Natural killer cell (primary cell): ENCODE results near the gene RTP2. TPM values are rescaled to one million over a fixed set of nuclear protein-coding genes. Genes with fewer than 3 reads are reported as not detected.

Experiments used
- ATAC-seq, 3 donors: fragments of 150-1000 bp in 2 of 3; fragments of 200-7000 bp in 1 of 3; cut with Tn5 transposase; 1 replicate in 1 of 3; 2 replicates in 2 of 3; pipeline ENCODE4 v1.10.0; 2021; ENCODE audit warnings: mild to moderate bottlenecking in 2 of 3, moderate library complexity in 2 of 3
- DNase-seq, 2 donors: peaks; one replicate each; pipeline versions ENCODE4 v3.0.0 to v3.0.0-alpha.2; 2013 to 2021; ENCODE audit warnings: mixed read lengths in 1 of 2
- H3K27ac ChIP-seq: one replicate; pipeline ENCODE4 v1.5.1; 2013; ENCODE audit warnings: mild to moderate bottlenecking, low read length
- H3K27me3 ChIP-seq: one replicate; pipeline ENCODE4 v1.6.1; 2013; ENCODE audit warnings: low read length; ENCODE audit not compliant: control insufficient read depth, insufficient read depth
- H3K36me3 ChIP-seq: one replicate; pipeline ENCODE4 v1.6.1; 2013; ENCODE audit warnings: low read length; ENCODE audit not compliant: control insufficient read depth, insufficient read depth
- H3K4me1 ChIP-seq: one replicate; pipeline ENCODE4 v1.6.1; 2013; ENCODE audit warnings: low read length; ENCODE audit not compliant: control insufficient read depth, insufficient read depth
- H3K4me3 ChIP-seq: one replicate; pipeline ENCODE4 v1.5.1; 2013; ENCODE audit warnings: low read length
- H3K9me3 ChIP-seq: one replicate; pipeline ENCODE4 v1.6.1; 2013; ENCODE audit warnings: low read length; ENCODE audit not compliant: control insufficient read depth, insufficient read depth
- H3K27ac Mint-ChIP-seq, 2 donors: one replicate each; pipeline ENCODE4 v1.8.0; 2022; ENCODE audit warnings: mild to moderate bottlenecking in 2 of 2, mixed read lengths in 2 of 2, moderate library complexity in 1 of 2
- H3K27me3 Mint-ChIP-seq, 2 donors: one replicate each; pipeline ENCODE4 v1.8.0; 2022; ENCODE audit warnings: low read depth in 2 of 2, mixed read lengths in 2 of 2
- H3K36me3 Mint-ChIP-seq: one replicate; pipeline ENCODE4 v1.8.0; 2022; ENCODE audit warnings: mixed read lengths
- H3K4me1 Mint-ChIP-seq, 2 donors: one replicate each; pipeline ENCODE4 v1.8.0; 2022; ENCODE audit warnings: mixed read lengths in 2 of 2
- H3K4me3 Mint-ChIP-seq: one replicate; pipeline ENCODE4 v1.8.0; 2022; ENCODE audit warnings: mild to moderate bottlenecking, moderate library complexity, mixed read lengths
- H3K9me3 Mint-ChIP-seq, 2 donors: one replicate each; pipeline ENCODE4 v1.8.0; 2022; ENCODE audit warnings: mixed read lengths in 2 of 2
- CTCF ChIP-seq: fragments of 200-600 bp; IDR thresholded peaks from one replicate; pipeline ENCODE4 v1.8.0; 2022; ENCODE audit warnings: antibody characterized with exemption
- WGBS: methylation state at CpG from one replicate; pipeline ENCODE4 v1.1.7; 2013; ENCODE audit warnings: missing lambda C conversion rate; ENCODE audit not compliant: insufficient coverage; 5-methylcytosine and 5-hydroxymethylcytosine counted together
- intact Hi-C: fragments of 100-400 bp; cut with micrococcal nuclease; formaldehyde crosslinking; loops from one replicate; pipeline ENCODE4 v1.14.2; 2022
- total RNA-seq, 4 donors: library from RNA; stranded (reverse); fragments of 120-200 nt in 1 of 4; gene quantifications; one replicate each; pipeline versions ENCODE4 v1.2.3 to v1.2.4, GENCODE V29; 2013 to 2022

The RTP2 gene
- total RNA-seq, 3 donors from 2014 or later (not counting 1 experiment from before 2014, with no cell fraction given), result not detected

- H3K36me3 Mint-ChIP-seq, result no peaks in the 10 kb centered on the region
- intact Hi-C loops, result no loop called here
- DNase-seq (no peak), ATAC-seq (no peak)
- 73% methylated on average over 4 of the region's 4 CpGs for WGBS
- no peaks in the 10 kb centered on the region for H3K9me3 Mint-ChIP-seq
- no peaks in the 10 kb centered on the region for H3K36me3 ChIP-seq
- H3K27me3 ChIP-seq, result no peaks in the 10 kb centered on the region
- H3K4me1 ChIP-seq, result no peaks in the 10 kb centered on the region
- no peak overlapping the region for H3K4me3 ChIP-seq
- H3K9me3 ChIP-seq, result no peaks in the 10 kb centered on the region
- H3K27ac Mint-ChIP-seq, result no peak overlapping the region
- no peak for TF ChIP-seq CTCF
- H3K4me3 Mint-ChIP-seq, result no peak overlapping the region
- no peak overlapping the region for H3K27ac ChIP-seq
- peaks cover 2 to 9% of the 10 kb centered on the region in 2 donors for H3K27me3 Mint-ChIP-seq
- H3K4me1 Mint-ChIP-seq, result peaks cover 0 to 3% of the 10 kb centered on the region in 2 donors
Observed at GRCh38 chr3:187709155-187709554, 6.8 kb upstream of the RTP2 start.

- Mint-ChIP-seq H3K27ac (no peak overlapping the region), H3K36me3 (no peaks in the 10 kb centered on the region), H3K4me1 (no peaks in the 10 kb centered on the region), H3K4me3 (no peak overlapping the region), H3K9me3 (no peaks in the 10 kb centered on the region), H3K27me3 (peaks cover 2 to 9% of the 10 kb centered on the region in 2 donors)
- Histone ChIP-seq H3K9me3 (no peaks in the 10 kb centered on the region), H3K4me3 (no peak overlapping the region), H3K4me1 (no peaks in the 10 kb centered on the region), H3K36me3 (no peaks in the 10 kb centered on the region), H3K27me3 (no peaks in the 10 kb centered on the region), H3K27ac (no peak overlapping the region)
- no peak for TF ChIP-seq CTCF
- no peak for DNase-seq
- intact Hi-C loops, result no loop called here
- no peak for ATAC-seq
Observed at GRCh38 chr3:187708696-187709095, 6.3 kb upstream of the RTP2 start.

GRCh38 chr3:187706971-187707370, 4.6 kb upstream of the RTP2 start:
- no peaks in the 10 kb centered on the region for H3K4me1 ChIP-seq
- Mint-ChIP-seq H3K9me3 (no peaks in the 10 kb centered on the region), H3K27ac (no peak overlapping the region)

More at GRCh38 chr3:187706971-187707370, 4.6 kb upstream of the RTP2 start:
- intact Hi-C loops, result no loop called here
- TF ChIP-seq CTCF, result no peak
- H3K9me3 ChIP-seq, result no peaks in the 10 kb centered on the region
- H3K4me3 ChIP-seq, result no peak overlapping the region
- no peaks in the 10 kb centered on the region for H3K27me3 ChIP-seq
- H3K36me3 Mint-ChIP-seq, result no peaks in the 10 kb centered on the region
- peaks cover 2 to 9% of the 10 kb centered on the region in 2 donors for H3K27me3 Mint-ChIP-seq
- no peaks in the 10 kb centered on the region for H3K36me3 ChIP-seq
- H3K4me3 Mint-ChIP-seq, result no peak overlapping the region
- no peak overlapping the region for H3K27ac ChIP-seq
- no peaks in the 10 kb centered on the region for H3K4me1 Mint-ChIP-seq
- 89% methylated on average over 2 of the region's 2 CpGs for whole genome bisulfite sequencing
- DNase-seq, result no peak
- ATAC-seq, result no peak
